Stimulated activated CD4-positive, alpha-beta T cell treated with anti-CD3 and anti-CD28 coated beads, Interleukin-15, amount 100 ng/mL, for 1 hour (primary cell): ENCODE results near the gene PCDHA4.

Source experiments
- DNase-seq, 2 donors: peaks; one replicate each; pipeline ENCODE4 v3.0.0-alpha.2; 2020; ENCODE audit warnings: low read depth in 1 of 2, low spot score in 1 of 2

The PCDHA4 gene

GRCh38 chr5:140855772-140856674, 49.2 kb downstream of the PCDHA4 start, which contains the start of gene PCDHA10:
PCDHA10 (plus strand) TSS chr5:140855897; CDS start chr5:140856049, 152 bp downstream.
- DNase-seq = no peak

GRCh38 chr5:140857177-140857986, 50.5 kb downstream of the PCDHA4 start:
- no peak for DNase-seq

GRCh38 chr5:140857987-140858240, 51.0 kb downstream of the PCDHA4 start:
- DNase-seq = no peak

DNA sequence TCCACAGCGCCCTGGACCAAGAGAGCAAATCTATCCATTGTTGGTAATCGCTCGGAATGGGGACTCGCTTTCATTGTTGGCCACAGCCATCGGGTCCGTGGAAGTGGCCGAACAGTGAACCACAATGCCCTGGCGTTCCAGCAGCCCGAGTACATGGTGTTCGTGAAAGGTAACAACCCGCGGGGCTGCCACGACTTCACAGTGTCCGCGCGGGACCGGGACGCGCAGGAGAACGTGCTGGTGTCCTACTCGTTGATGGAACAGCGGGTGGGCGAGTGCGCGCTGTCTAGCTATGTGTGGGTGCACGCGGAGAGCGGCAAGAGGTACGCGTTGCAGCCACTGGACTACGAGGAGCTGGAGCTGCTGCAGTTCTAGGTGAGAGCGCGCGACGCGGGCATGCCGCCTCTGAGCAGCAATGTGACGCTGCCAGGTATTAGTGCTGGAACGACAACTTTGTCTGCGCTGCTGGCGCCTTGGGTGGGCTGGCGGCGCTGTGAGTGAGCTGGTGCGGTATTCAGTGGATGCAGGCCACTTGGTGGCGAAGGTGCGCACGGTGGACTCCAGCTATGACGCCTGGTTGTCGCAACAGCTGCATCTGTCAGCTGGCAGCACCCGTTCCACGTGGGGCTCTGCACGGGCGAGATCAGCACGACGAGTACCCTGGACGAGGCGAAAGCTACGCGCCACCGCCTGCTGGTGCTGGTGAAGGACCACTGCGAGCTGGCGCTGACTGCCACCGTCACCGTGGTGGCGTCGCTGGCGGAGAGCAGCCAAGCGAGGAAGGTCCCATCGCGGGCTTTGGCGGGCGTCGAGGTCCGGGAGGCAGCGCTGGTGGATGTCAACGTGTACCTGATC, 55.8 kb downstream of the PCDHA4 start:
- DNase-seq = no peak
